NCI-H2107 (cell line): ENCODE measurements around the gene TNS3.

Experiments
- DNase-seq: peaks from one replicate; lab custom pipeline; 2025; lab: John Stamatoyannopoulos, UW

Gene TNS3

GRCh38 chr7:47347346-47347745 is 234.6 kb downstream of the TNS3 start:
- no peak for DNase-seq

GRCh38 chr7:47346377-47346914 is 235.5 kb downstream of the TNS3 start:
- no peak for DNase-seq

GRCh38 chr7:47345857-47346298 is 236.0 kb downstream of the TNS3 start:
- no peak for DNase-seq

GRCh38 chr7:47344171-47344955 is 237.5 kb downstream of the TNS3 start:
- no peak for DNase-seq

GRCh38 chr7:47343061-47343455 is 238.9 kb downstream of the TNS3 start:
- no peak for DNase-seq

GRCh38 chr7:47342296-47343060 is 239.4 kb downstream of the TNS3 start:
- DNase-seq = no peak

GRCh38 chr7:47340517-47340916 is 241.4 kb downstream of the TNS3 start:
- DNase-seq = no peak

GRCh38 chr7:47338026-47338425 is 243.9 kb downstream of the TNS3 start:
- DNase-seq = no peak

- DNase-seq = no peak
These were observed 244.4 kb downstream of the TNS3 start for GRCh38 chr7:47337531-47337930.

- no peak for DNase-seq
These were observed 245.2 kb downstream of the TNS3 start for GRCh38 chr7:47336472-47337425.

GRCh38 chr7:47335557-47336471 is 246.1 kb downstream of the TNS3 start:
- DNase-seq = no peak

- DNase-seq = no peak
These were observed 246.8 kb downstream of the TNS3 start for GRCh38 chr7:47335071-47335470.

GRCh38 chr7:47333959-47334358 is 248.0 kb downstream of the TNS3 start:
- DNase-seq = no peak

GRCh38 chr7:47333554-47333887 is 248.4 kb downstream of the TNS3 start:
- DNase-seq = no peak

GRCh38 chr7:47332681-47333553 is 249.0 kb downstream of the TNS3 start:
- DNase-seq = no peak

GRCh38 chr7:47332213-47332612 is 249.7 kb downstream of the TNS3 start:
- no peak for DNase-seq

- DNase-seq = no peak
These were observed 250.7 kb downstream of the TNS3 start for GRCh38 chr7:47331179-47331565.

- no peak for DNase-seq
These were observed 251.2 kb downstream of the TNS3 start for GRCh38 chr7:47330561-47331178.

GRCh38 chr7:47330026-47330425 is 251.9 kb downstream of the TNS3 start:
- no peak for DNase-seq
